GM12878 (cell line): ENCODE measurements around the gene CR1L.

Experiments
- CTCF ChIP-seq, 3 experiments: IDR thresholded peaks in 2 of 3; conservative IDR thresholded peaks in 1 of 3; 2 replicates each; pipeline ENCODE4 v1.5.1; 2011; ENCODE audit warnings: low read depth in 3 of 3, low read length in 3 of 3, mild to moderate bottlenecking in 3 of 3, control low read depth in 2 of 3, moderate library complexity in 2 of 3, inconsistent platforms in 1 of 3, mixed read lengths in 1 of 3; ENCODE audit not compliant: control insufficient read depth in 2 of 3, insufficient read depth in 1 of 3; ENCODE audit errors: extremely low read depth in 1 of 3
- EP300 ChIP-seq, 2 experiments: fragments of 150-350 bp in 1 of 2; IDR thresholded peaks; 2 replicates each; pipeline ENCODE4 v1.6.1; 2011 to 2012; ENCODE audit warnings: low read depth in 2 of 2, low read length in 2 of 2, borderline replicate concordance in 1 of 2, improper control_type of control experiment in 1 of 2, inconsistent platforms in 1 of 2; ENCODE audit not compliant: control insufficient read depth in 1 of 2
- EZH2 ChIP-seq: IDR thresholded peaks from 2 replicates; pipeline ENCODE4 v1.6.1; 2012; ENCODE audit warnings: low read depth, mild to moderate bottlenecking, control low read depth, inconsistent platforms, low read length, borderline replicate concordance; ENCODE audit not compliant: control insufficient read depth
- HDAC2 ChIP-seq: fragments of 200-600 bp; sonication (generic); IDR thresholded peaks from 2 replicates; pipeline ENCODE4 v1.6.1; 2017
- SUZ12 ChIP-seq: fragments of 200-600 bp; sonication (generic); IDR thresholded peaks from one replicate; pipeline ENCODE4 v1.6.1; 2018; ENCODE audit warnings: antibody characterized with exemption, mild to moderate bottlenecking; ENCODE audit not compliant: unreplicated experiment
- USF2 ChIP-seq: IDR thresholded peaks from 2 replicates; pipeline ENCODE4 v1.6.1; 2011; ENCODE audit warnings: low read depth, low read length, improper control_type of control experiment, borderline replicate concordance

GRCh38 chr1:207763091-207763490, 118.2 kb downstream of the CR1L start:
- TF ChIP-seq HDAC2 (no peak), USF2 (no peak), SUZ12 (no peak), EP300 (IDR thresholded peaks at IDR 0.05; ENCODE audit: borderline replicate concordance in 1 of 2, control insufficient read depth in 1 of 2, low read depth in 2 of 2, low read length in 2 of 2) (no peak), EZH2 (no peak), CTCF (IDR thresholded peaks at IDR 0.05 in 2 of 3, conservative IDR thresholded peaks at IDR 0.05 in 1 of 3; ENCODE audit: control insufficient read depth in 2 of 3, extremely low read depth in 1 of 3, insufficient read depth in 1 of 3, low read depth in 3 of 3, low read length in 3 of 3) (no peak)
